Ramos (cell line): ENCODE results near the gene PRPF4.

Source experiments
- in situ Hi-C: fragments of 300-500 bp; cut with MboI; formaldehyde crosslinking; loops from one replicate; pipeline ENCODE4 v1.14.3; 2022; ENCODE audit warnings: low sequenced_read_pairs; ENCODE audit not compliant: unreplicated experiment

The PRPF4 gene

DNA sequence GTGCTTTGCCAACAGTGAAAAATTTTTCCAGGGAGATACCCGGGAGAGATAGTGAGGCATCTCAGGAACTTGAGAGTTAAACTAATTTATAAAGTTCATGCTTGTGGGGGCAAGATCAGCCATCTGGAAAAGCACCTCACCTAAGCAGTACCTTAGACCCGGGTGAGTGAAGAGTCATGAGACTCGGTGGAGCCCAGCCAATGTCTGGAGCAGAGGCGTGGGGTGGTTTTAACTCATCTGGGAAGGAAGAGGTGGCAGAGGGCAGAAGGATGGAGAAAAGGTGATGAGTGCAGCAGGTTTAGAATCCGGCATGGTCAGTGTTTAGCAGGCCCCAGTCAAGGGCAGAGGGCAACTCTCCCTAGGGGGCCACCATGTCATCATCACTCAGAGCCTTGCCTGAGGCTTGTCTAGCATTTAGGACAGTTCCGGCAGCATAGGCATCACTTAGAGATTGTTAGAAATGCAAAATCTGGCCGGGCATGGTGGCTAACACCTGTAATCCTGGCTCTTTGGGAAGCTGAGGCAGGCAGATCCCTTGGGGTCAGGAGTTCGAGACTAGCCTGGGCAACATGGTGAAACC lies 32.0 kb downstream of the PRPF4 start:
- in situ Hi-C loops: no loop called here

DNA sequence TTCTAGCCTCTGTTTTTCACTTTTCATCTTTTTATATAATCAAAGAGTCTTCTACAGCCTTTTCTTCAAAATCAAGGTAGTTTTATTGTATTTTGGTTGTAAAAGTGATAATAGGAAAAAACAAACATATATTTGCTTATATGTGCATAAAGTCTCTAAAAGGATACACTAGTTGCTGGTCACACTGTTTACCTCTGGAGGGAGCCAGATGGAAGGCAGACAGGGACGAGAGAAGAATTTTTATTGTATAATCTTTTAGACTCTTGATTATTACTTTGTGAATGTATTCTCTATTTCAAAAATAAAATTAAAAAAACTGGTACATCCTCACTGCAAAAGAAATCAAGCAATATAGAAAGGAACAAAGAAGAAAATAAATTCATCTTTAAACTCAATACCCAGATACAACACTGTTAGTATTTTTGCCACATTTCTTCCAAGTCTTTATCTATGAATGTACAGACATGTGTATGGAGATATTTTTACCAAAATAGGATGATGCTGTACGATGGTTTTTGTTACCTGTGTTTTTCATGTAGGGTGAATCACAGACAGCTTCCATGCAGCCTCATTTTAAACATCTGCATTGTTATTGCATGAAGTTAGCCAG lies 33.9 kb downstream of the PRPF4 start:
- in situ Hi-C loops: no loop called here

DNA sequence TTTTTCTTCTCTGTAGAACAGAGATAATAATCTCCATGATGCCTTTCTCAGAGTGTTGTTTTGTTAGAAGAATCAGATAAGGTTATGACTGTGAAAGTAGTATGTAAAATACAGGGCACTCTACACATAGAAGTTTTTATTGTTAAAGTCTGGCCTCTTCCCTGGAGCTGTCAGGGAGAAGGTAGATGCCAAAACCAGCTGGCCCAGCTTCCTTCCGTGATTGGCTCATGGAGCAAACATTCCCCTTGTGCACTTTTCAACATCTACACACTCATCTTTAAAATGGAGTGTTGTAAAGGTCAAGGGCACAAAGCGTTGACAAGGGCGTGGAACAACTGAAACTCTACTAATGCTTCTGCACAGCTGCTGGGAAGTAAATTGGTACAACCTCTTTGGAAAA lies 35.1 kb downstream of the PRPF4 start:
- in situ Hi-C loops: no loop called here

DNA sequence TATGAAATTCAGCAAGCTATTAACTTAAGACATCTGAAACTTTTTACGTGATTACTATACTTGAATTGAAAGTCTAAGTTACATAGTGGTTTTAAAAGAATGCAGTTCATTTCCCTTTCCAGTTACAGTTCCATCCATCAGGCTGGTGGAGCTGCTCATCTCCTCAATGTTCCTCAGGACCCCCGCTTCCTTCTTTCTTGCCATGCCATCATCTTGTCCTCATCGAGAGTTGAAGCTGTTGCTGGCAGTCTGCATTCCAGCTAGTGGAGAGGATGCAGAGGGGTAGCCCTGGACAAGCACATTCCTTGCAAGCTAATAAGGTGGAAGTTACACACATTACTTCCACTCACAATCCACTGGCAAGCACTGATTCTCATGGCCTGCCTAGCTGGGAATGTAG lies 36.5 kb downstream of the PRPF4 start:
- in situ Hi-C loops: no loop called here

DNA sequence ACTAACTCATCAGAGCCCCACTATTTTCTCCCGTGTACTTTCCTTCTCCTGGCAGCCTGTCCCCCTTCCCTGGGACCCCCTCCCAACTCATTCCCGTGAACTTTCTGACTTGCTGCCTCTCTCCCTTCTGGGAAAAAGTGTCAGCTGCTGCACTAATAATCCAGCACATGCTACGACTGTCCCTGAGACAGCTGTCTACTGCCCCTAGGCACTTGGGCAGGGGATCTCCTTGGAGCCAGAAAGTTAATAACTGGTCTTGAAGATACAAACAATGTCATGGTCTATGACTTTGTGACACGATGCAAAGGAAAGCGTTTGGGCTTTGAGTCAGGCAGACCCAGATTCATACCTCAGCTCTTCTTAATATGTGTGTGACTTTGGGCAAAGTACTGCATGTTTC lies 37.8 kb downstream of the PRPF4 start:
- in situ Hi-C loops: no loop called here

DNA sequence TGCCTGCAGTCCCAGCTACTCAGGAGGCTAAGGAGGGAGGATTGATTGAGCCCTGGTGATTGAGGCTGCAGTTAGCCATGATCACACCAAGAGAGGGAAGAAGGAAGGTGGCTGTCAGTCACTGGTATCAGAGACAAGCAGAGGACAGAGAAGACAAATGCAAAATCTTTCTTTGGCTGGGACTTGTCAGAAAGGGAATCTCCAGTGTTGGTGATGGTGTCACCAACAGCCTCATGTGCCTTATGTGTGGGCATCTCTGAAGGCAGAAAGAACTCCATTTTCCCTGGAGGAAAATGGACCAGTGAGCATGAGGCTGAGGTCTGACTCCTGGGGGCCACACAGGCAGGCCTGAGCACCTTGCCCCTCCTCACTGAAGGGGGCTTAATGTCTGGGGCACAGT lies 39.8 kb downstream of the PRPF4 start:
- in situ Hi-C loops: no loop called here

DNA sequence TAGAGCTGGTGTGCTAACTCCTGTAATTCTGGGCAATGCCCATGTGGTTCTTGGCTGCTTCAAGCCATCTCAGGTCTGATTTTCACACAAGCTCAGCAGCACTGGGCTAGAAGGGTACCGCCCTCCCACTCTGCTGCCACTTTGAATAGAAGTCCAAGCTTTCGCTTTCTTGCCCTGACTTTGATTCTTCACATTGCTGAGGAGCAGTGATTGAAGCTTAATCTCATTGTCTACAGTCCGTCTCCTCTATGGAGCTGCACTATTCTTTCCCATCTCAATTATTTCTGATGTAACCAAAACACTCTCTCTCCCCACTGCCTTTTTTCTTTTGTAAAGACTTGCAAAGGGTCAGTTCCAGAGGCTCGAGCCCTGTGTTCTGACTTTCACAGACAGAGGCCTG lies 40.6 kb downstream of the PRPF4 start:
- in situ Hi-C loops: no loop called here

DNA sequence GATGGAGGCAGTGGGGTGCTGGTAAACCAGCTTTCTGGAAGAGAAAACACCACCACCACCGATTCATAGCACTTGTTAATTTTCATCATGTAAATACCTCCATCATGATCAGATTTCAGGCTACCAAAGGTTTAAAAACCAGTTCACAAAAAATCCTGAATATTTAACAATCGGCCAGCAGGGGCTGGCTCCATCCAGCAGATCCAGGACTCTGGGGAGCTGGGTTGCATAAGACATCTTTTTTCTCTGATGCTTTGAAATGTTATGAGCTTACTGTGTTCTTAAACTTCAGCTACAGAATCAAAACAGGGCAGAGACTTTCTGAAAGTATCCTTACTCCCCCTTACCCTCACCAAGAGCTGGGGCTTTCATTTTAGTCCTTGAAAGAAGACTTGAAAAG lies 42.3 kb downstream of the PRPF4 start:
- in situ Hi-C loops: no loop called here

DNA sequence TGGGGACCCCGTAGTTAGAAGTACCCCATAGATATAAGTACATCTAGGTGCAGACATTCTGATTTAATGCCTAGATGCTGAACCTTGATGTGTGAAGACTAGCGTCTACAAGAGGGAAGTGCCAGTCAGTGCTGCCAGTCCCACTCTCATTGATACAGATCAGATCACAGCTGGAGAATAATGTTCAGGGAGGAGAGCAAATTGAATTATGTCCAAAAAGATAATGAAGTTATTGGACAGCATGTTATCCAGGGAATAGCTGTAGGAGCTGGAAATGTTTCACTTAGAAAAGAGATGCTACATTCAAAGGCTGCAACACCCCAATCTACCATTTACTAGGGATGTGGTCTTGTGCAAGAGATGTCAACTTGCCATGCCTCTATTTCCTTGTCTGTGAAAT lies 43.6 kb downstream of the PRPF4 start:
- in situ Hi-C loops: no loop called here

DNA sequence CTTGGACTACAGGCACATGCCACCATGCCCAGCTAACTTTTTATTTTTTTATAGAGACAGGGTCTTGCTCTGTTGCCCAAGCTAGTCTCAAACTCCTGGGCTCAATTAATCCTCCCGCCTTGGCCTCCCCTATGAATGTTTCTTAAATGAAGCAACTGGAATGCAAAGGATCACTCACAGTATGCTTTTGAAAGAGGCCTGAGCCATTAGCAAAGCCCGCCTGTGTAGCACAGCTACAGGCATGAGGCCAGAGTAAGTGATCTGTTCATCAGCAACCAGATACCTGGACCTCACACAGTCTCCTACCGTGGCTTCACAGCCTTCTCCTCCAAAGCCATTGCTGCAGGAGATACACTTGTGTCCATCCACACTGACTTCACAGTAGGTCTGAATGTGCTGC lies 44.6 kb downstream of the PRPF4 start:
- in situ Hi-C loops: no loop called here

DNA sequence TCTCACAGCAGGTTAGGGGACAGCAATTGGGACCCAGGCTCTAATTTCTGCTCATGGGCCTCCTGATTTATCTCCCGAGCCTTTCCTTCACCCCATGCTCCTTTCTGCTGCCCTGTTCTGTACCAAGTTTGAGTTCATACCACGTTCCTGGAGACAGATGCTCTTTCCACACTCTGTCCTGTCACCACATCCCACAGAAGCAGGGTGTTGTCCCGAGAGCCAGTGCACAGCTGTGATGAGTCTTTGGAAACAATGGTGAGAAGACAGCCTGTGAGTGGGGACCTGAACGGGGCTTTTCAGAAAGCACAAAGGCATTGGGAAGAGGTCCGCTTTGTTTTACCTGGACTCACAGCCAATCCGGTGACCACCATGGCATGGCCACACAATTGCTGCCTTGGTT lies 47.2 kb downstream of the PRPF4 start:
- in situ Hi-C loops: no loop called here

DNA sequence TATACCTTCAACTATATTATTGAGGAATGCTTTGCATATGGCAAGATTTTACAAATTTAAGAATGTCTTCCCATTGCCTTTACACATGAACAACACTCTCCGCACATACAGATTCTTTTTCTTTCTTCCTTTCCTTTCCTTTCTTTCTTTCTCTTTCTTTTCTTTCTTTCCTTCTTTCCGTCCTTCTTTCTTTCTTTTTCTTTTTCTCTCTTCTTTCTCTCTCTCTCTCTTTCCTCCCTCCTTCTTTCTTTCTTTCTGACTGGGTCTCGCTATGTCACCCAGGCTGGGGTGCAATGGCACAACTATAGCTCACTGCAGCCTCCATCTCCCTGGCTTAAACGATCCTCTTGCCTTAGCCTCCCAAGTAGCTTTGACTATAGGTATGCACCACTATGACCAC lies 50.8 kb downstream of the PRPF4 start:
- in situ Hi-C loops: no loop called here

DNA sequence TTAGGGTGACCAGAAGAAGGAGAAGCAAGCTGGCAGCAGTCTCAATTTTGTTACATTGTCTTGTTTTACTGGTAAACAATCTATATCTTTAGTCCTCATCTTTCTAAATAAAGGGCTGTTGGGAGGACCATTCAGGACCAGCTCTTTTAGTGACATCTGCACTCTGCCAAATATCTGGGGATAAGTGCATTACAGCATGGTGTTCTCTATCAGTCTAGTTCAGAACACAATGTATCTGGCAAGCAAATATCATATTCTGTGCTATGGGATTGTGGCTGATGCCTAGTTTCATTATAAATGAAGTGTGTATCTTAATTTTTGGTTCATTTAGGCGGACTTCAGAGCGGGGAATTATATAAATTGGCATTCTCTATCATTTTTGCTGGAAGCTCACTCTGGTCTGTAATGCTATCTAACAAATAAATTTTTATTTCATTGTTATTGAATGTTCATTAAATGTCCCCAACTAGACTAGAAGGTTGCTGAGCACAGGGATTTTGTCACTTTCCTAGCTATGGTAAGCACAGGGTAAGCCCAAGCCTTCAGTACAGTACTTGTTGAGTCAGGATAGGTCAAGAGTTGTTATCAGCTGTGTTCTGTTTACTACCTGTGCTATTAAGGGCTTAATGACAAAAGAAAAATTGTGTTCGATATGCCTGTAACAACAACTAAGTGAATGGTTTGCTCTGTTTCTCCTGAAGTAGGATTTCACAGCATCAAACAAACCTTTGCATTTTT lies 52.8 kb downstream of the PRPF4 start:
- in situ Hi-C loops: no loop called here

DNA sequence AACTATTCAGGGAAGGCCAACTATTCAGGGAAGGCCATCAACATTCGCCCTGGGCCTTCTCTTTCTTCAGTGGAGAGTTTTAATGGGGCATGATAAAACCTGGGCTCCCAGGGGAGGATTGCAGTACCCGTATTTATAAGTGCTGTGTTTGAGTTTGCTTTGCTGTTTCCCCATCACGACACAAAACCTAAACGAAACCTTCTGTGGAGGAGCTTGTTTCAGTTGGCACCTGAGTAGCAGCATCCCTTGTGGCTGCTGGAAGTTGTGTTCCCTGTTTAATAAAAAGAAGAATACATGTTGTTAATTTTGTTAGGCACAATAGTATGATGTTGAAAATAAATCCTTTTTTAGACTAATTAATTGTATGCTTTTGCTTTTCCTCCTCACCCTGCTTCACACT lies 56.3 kb downstream of the PRPF4 start:
- in situ Hi-C loops: no loop called here

DNA sequence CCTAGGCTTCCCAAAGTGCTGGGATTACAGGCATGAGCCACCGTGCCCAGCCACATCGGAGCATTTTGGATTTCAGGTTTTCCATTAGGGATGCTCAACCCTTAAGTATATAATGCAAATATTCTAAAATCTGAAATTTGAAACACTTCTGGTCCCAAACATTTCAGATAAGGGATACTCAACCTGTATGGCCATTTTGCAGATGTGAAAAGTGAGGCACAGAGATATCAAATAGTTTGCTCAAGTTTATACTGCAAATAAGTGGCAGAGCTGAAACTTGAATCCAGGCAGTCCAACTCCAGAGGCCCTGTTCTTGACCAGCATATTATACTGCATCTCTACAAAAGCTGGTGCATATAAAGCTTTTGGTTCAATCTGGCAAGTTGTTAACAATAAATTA lies 62.3 kb downstream of the PRPF4 start:
- in situ Hi-C loops: no loop called here

DNA sequence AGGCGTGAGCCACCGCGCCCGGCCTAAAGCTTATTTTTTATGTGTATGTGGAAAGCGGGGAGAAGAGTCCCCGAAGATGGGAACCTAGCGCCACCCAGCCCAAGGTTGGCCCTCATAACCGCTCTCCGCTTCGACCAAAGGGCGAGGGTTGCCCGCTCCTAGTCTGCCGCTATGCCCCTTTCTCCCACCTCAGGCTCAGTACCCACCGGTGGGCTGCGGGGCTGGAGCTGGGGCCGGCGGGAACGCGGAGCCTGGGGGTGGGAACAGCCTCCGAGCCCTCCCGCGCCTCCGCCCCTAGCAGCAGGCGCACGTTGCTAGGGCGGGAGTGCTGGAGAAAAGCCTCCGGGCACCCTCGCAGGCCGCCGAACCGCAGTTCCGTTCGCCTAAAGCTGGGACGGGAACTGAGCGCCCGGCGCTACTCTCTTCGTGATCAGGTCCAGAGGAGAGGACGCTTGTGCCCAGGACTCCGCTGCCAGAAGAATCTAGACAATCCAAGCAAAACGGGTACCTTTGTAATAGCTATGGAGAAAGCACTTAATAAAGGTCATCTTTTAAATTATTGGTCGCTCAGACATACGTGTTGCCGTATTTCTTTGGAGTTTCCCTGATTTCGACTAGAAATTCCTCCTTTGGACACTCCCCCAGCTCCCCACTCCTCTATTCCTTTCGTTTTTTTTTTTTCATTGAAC lies 64.7 kb downstream of the PRPF4 start, which contains the start of gene WDR31:
Gene WDR31, minus strand, starts transcription at position 265 of the 689 bp plus-strand sequence. CDS start 8,253 bp downstream, outside the sequence.
- in situ Hi-C loops: no loop called here

DNA sequence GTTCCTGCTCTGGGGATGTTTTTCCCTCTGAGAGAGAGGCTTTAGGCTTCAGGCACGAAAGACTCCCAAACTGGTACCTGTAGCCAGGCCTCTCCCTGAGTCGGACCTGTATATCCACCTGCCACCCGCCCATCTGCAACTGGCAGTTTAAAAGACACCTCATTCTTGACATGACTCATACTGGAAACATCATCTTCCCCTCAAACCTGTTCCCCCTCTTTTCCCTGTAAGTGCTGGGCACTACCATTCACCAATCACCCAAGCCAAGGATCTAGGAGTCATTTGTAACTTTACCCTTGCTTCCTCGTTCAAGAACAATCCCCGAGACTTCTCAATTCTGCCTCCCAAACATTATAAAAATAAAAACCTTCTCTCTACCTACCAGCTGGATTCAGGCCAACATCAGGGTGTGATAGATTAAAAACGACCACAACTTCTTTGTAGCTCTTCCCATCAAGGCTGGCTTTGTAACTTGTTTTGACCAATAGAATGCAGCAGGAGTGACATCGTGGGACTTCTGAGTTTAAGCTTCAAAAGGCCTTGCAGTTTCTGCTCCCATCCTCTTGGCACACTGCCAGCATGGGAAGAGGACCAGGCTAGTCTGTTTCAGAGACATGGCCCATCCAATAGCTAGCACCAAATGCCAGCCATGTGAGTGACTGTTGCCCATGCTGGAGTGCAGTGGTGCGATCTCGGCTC lies 66.4 kb downstream of the PRPF4 start:
- in situ Hi-C loops: no loop called here
